Activated T-cell treated with anti-CD3 and anti-CD28 coated beads, Interleukin-2, amount 50 U/mL, for 24 hours (primary cell): ENCODE data around the gene ZNF396.

Experiments used
- DNase-seq: peaks from one replicate; pipeline ENCODE4 v3.0.0-alpha.2; 2020
- H3K27ac Mint-ChIP-seq: 2 replicates; pipeline ENCODE4 v1.8.0; 2020; ENCODE audit warnings: mild to moderate bottlenecking, mixed read lengths
- H3K27me3 Mint-ChIP-seq: 2 replicates; pipeline ENCODE4 v1.8.0; 2020; ENCODE audit warnings: mixed read lengths
- H3K36me3 Mint-ChIP-seq: 2 replicates; pipeline ENCODE4 v1.8.0; 2020; ENCODE audit warnings: low read depth, mixed read lengths
- H3K4me1 Mint-ChIP-seq: 2 replicates; pipeline ENCODE4 v1.8.0; 2020; ENCODE audit warnings: low read depth, mixed read lengths
- H3K4me3 Mint-ChIP-seq: 2 replicates; pipeline ENCODE4 v1.8.0; 2020; ENCODE audit warnings: mild to moderate bottlenecking, moderate library complexity, mixed read lengths
- H3K9me3 Mint-ChIP-seq: 2 replicates; pipeline ENCODE4 v1.8.0; 2020; ENCODE audit warnings: mixed read lengths

Gene ZNF396

GRCh38 chr18:35376742-35377695 lies at the start of gene ZNF396:
TSS of gene ZNF396 (minus strand) at chr18:35377337. CDS start at chr18:35374292, 3,045 bp downstream.
- H3K4me1 Mint-ChIP-seq: peaks cover 17% of the 10 kb centered on the region
- H3K27me3 Mint-ChIP-seq: no peaks in the 10 kb centered on the region
- H3K27ac Mint-ChIP-seq: no peak within 1 kb of the TSS
- no peaks in the 10 kb centered on the region for H3K9me3 Mint-ChIP-seq
- no peaks in the 10 kb centered on the region for H3K36me3 Mint-ChIP-seq
- H3K4me3 Mint-ChIP-seq: peak within 1 kb of the TSS; percentile 76
- DNase-seq: peak; percentile 81

GRCh38 chr18:35426786-35427185 lies 49.6 kb upstream of the ZNF396 start:
- Mint-ChIP-seq H3K27me3 (no peaks in the 10 kb centered on the region), H3K27ac (no peak overlapping the region), H3K9me3 (no peaks in the 10 kb centered on the region), H3K36me3 (no peaks in the 10 kb centered on the region), H3K4me3 (no peak overlapping the region), H3K4me1 (no peaks in the 10 kb centered on the region)
- no peak for DNase-seq

GRCh38 chr18:35424356-35424755 lies 47.2 kb upstream of the ZNF396 start:
- Mint-ChIP-seq H3K4me1 (no peaks in the 10 kb centered on the region), H3K27ac (no peak overlapping the region), H3K27me3 (no peaks in the 10 kb centered on the region), H3K9me3 (no peaks in the 10 kb centered on the region), H3K4me3 (no peak overlapping the region), H3K36me3 (no peaks in the 10 kb centered on the region)
- DNase-seq: no peak

- DNase-seq: no peak
- Mint-ChIP-seq H3K36me3 (no peaks in the 10 kb centered on the region), H3K4me1 (no peaks in the 10 kb centered on the region), H3K4me3 (no peak overlapping the region), H3K9me3 (peaks cover 7% of the 10 kb centered on the region), H3K27me3 (no peaks in the 10 kb centered on the region), H3K27ac (no peak overlapping the region)
Measured at GRCh38 chr18:35422237-35422636, 45.1 kb upstream of the ZNF396 start.

- H3K9me3 Mint-ChIP-seq: peaks cover 10% of the 10 kb centered on the region
- no peak overlapping the region for H3K4me3 Mint-ChIP-seq
- H3K27me3 Mint-ChIP-seq: no peaks in the 10 kb centered on the region
- H3K4me1 Mint-ChIP-seq: peaks cover 19% of the 10 kb centered on the region
- H3K27ac Mint-ChIP-seq: no peak overlapping the region
- DNase-seq: no peak
- no peaks in the 10 kb centered on the region for H3K36me3 Mint-ChIP-seq
Measured at GRCh38 chr18:35418610-35419009, 41.5 kb upstream of the ZNF396 start.

GRCh38 chr18:35417223-35417622 lies 40.1 kb upstream of the ZNF396 start:
- Mint-ChIP-seq H3K36me3 (no peaks in the 10 kb centered on the region), H3K9me3 (peaks cover 10% of the 10 kb centered on the region), H3K27ac (no peak overlapping the region), H3K4me1 (peaks cover 27% of the 10 kb centered on the region), H3K27me3 (no peaks in the 10 kb centered on the region), H3K4me3 (no peak overlapping the region)
- DNase-seq: no peak

- peaks cover 10% of the 10 kb centered on the region for H3K9me3 Mint-ChIP-seq
- H3K36me3 Mint-ChIP-seq: no peaks in the 10 kb centered on the region
- H3K4me3 Mint-ChIP-seq: peak overlapping the region; percentile 41
- no peaks in the 10 kb centered on the region for H3K27me3 Mint-ChIP-seq
- no peak for DNase-seq
- peak overlapping the region; percentile 16 for H3K27ac Mint-ChIP-seq
- peaks cover 32% of the 10 kb centered on the region for H3K4me1 Mint-ChIP-seq
Measured at GRCh38 chr18:35415511-35416073, 38.5 kb upstream of the ZNF396 start.

GRCh38 chr18:35413163-35413511 lies 36.0 kb upstream of the ZNF396 start:
- Mint-ChIP-seq H3K27me3 (no peaks in the 10 kb centered on the region), H3K27ac (no peak overlapping the region), H3K4me3 (no peak overlapping the region), H3K4me1 (peaks cover 32% of the 10 kb centered on the region), H3K9me3 (peaks cover 7% of the 10 kb centered on the region), H3K36me3 (no peaks in the 10 kb centered on the region)
- no peak for DNase-seq

- Mint-ChIP-seq H3K27me3 (no peaks in the 10 kb centered on the region), H3K27ac (no peak overlapping the region), H3K36me3 (no peaks in the 10 kb centered on the region), H3K4me3 (no peak overlapping the region), H3K4me1 (peaks cover 32% of the 10 kb centered on the region), H3K9me3 (no peaks in the 10 kb centered on the region)
- no peak for DNase-seq
Measured at GRCh38 chr18:35411625-35412351, 34.7 kb upstream of the ZNF396 start.

- Mint-ChIP-seq H3K4me1 (peaks cover 23% of the 10 kb centered on the region), H3K36me3 (no peaks in the 10 kb centered on the region), H3K27ac (no peak overlapping the region), H3K27me3 (no peaks in the 10 kb centered on the region), H3K4me3 (no peak overlapping the region), H3K9me3 (no peaks in the 10 kb centered on the region)
- DNase-seq: no peak
Measured at GRCh38 chr18:35410561-35410960, 33.4 kb upstream of the ZNF396 start.

- no peaks in the 10 kb centered on the region for H3K36me3 Mint-ChIP-seq
- no peak for DNase-seq
- no peaks in the 10 kb centered on the region for H3K9me3 Mint-ChIP-seq
- no peak overlapping the region for H3K4me3 Mint-ChIP-seq
- H3K27ac Mint-ChIP-seq: no peak overlapping the region
- peaks cover 17% of the 10 kb centered on the region for H3K4me1 Mint-ChIP-seq
- H3K27me3 Mint-ChIP-seq: no peaks in the 10 kb centered on the region
Measured at GRCh38 chr18:35409911-35410310, 32.8 kb upstream of the ZNF396 start.

GRCh38 chr18:35408843-35409261 lies 31.7 kb upstream of the ZNF396 start:
- no peak overlapping the region for H3K4me3 Mint-ChIP-seq
- H3K27ac Mint-ChIP-seq: no peak overlapping the region
- H3K4me1 Mint-ChIP-seq: peaks cover 12% of the 10 kb centered on the region
- no peak for DNase-seq
- no peaks in the 10 kb centered on the region for H3K27me3 Mint-ChIP-seq
- no peaks in the 10 kb centered on the region for H3K9me3 Mint-ChIP-seq
- H3K36me3 Mint-ChIP-seq: no peaks in the 10 kb centered on the region

GRCh38 chr18:35407871-35408481 lies 30.8 kb upstream of the ZNF396 start:
- Mint-ChIP-seq H3K9me3 (no peaks in the 10 kb centered on the region), H3K4me1 (peaks cover 11% of the 10 kb centered on the region), H3K4me3 (no peak overlapping the region), H3K36me3 (no peaks in the 10 kb centered on the region), H3K27ac (no peak overlapping the region), H3K27me3 (peaks cover 2% of the 10 kb centered on the region)
- no peak for DNase-seq

- DNase-seq: no peak
- no peak overlapping the region for H3K27ac Mint-ChIP-seq
- no peaks in the 10 kb centered on the region for H3K4me1 Mint-ChIP-seq
- no peak overlapping the region for H3K4me3 Mint-ChIP-seq
- no peaks in the 10 kb centered on the region for H3K9me3 Mint-ChIP-seq
- peaks cover 2% of the 10 kb centered on the region for H3K27me3 Mint-ChIP-seq
- no peaks in the 10 kb centered on the region for H3K36me3 Mint-ChIP-seq
Measured at GRCh38 chr18:35406666-35407065, 29.5 kb upstream of the ZNF396 start.
